ENCODE data around the gene TMEM86A.

GRCh38 chr11:18709414-18709813 is 10.8 kb downstream of the TMEM86A start:
- TF ChIP-seq, protein P1, sequence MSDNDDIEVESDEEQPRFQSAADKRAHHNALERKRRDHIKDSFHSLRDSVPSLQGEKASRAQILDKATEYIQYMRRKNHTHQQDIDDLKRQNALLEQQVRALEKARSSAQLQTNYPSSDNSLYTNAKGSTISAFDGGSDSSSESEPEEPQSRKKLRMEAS (IDR thresholded peaks at IDR 0.05; ENCODE audit: insufficient read depth, insufficient read length) = no peak
- TF ChIP-seq, protein P2, sequence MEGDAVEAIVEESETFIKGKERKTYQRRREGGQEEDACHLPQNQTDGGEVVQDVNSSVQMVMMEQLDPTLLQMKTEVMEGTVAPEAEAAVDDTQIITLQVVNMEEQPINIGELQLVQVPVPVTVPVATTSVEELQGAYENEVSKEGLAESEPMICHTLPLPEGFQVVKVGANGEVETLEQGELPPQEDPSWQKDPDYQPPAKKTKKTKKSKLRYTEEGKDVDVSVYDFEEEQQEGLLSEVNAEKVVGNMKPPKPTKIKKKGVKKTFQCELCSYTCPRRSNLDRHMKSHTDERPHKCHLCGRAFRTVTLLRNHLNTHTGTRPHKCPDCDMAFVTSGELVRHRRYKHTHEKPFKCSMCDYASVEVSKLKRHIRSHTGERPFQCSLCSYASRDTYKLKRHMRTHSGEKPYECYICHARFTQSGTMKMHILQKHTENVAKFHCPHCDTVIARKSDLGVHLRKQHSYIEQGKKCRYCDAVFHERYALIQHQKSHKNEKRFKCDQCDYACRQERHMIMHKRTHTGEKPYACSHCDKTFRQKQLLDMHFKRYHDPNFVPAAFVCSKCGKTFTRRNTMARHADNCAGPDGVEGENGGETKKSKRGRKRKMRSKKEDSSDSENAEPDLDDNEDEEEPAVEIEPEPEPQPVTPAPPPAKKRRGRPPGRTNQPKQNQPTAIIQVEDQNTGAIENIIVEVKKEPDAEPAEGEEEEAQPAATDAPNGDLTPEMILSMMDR (IDR thresholded peaks at IDR 0.05; ENCODE audit: extremely low read depth in 1 of 2, insufficient read depth in 1 of 2, low read depth in 1 of 2, low read length in 2 of 2) = no peak
- TF ChIP-seq POLR2AphosphoS5 (IDR thresholded peaks at IDR 0.05; ENCODE audit: insufficient read depth, low read depth, low read length) = no peak

Data from endothelial cell of umbilical vein (primary cell).